ENCODE results near the gene EPHB2.

Gene EPHB2

DNA sequence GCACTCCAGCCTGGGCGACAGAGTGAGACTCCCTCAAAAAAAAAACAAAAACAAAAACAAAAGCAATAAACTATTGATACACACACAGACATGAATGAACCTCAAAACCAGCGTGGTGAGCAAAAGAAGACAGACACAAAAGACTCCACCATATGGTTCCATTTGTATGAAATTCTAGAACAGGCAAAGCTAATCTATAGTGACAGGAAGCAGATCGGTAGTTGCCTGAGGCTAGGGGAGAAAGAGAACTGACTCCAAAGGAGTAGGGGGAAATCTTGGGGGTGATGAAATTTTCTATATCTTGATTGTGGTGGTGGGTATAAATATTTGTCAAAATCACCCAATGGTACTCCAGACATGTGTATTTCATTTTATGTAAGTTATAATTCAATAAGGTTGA is 241.2 kb downstream of the EPHB2 start:
- DNase-seq (ENCODE audit: low read depth in 2 of 2): no peak

DNA sequence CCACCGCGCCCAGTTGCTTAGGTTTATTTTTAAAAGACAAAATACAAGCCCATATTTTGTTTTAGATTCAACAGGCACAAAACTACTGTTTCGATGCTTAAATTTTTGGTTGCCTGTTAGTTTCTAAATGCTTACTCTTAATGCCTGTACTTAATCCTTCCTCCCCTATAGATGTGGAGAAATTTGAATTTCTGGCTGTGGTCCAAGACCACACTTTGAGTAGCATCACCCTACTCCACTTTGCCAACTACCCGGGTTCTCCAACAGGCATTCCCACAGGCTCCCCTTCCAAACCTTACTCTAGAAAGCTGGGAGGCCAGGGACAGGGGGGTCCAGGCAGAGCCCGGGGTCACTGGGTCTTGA is 242.0 kb downstream of the EPHB2 start:
- no peak for DNase-seq (ENCODE audit: low read depth in 2 of 2)

DNA sequence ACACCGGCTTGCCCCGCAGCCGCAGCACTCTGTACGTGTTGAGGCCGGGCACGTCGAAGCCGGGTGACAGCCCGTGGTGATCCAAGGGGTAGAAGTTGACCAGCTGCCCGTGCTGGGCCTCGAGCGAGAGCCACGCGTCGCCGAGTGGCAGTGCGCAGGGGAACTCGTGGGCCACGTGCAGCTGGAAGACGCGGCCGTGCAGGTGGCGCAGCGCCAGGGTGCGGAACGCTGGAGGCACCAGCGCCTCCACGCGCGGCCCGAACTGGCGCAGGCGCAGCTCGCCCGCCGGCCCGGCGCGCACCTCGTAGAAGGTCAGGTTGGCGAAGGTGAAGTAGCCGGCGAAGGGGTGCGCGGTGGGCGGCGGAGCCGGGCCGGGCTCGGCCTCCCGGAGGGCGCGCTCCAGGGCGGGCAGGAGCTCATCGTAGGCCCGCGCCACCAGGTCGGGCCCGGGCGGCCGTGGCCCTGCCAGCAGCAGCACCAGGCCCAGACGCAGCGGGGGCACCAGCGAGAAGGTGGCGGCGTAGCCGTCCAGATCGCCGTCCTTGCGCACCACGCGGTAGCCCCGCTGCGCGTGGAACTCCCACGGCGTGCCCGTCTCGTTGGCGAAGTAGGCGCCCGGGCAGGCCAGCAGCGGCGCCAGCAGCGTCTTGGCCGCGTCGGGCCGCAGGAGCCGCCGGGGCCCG is 242.6 kb downstream of the EPHB2 start:
- no peak for DNase-seq (ENCODE audit: low read depth in 2 of 2)

DNA sequence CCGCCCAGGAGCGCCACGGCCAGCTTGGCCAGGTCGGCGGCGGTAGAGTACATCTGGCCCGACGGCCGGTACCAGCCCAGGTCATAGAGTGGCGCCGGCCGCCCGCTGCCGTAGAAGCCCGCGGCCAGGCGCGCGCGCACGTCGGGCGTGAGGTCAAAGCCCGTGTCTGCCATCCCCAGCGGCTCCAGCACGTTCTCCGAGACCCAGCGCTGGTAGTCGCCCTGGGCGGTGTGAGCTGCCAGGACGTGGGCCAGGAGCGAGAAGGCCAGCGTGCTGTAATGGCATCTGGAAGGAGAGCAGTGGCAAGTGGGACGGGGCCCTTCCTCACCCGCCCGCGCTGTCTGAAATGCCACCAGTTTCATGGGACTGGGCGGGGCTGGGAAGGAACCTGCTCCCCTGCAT is 243.1 kb downstream of the EPHB2 start:
- DNase-seq (ENCODE audit: low read depth in 2 of 2): no peak

DNA sequence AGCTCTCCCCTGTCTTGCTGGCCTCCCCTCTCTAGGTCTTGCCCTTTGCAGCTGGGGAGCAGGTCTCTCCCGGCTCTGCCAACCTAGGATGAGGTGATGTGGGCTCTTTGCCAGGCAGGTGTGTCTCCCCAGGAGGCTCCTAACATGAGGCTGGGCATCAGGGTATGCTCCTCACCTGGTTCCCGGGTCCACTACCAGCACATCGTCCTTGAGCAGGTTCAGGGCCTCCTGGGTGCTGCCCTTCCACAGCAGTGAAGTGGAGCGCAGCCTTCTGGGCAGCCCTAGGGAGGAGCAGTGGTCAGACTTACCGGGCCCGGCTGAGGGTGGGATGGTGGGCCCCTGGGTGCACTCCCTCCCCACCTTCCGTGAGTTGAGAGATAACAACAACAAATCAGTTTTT is 244.5 kb downstream of the EPHB2 start:
- no peak for DNase-seq (ENCODE audit: low read depth in 2 of 2)

DNA sequence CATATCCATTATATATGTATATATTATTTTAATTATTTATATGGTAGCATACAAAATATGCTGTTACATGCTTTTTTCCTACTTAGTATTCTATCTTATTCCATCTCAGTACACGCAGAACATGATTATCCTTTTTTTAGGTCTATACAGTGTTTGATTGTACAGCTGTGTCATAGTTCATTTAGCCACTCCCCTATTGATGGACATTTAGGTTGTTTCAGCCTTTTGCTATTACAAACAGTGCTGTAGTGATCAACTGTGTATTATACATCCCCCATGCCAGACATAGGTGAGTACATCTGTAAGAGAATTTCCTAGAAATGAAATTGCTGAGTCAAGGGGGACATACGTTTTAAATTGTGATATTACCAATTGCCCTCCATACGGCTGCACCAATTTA is 246.4 kb downstream of the EPHB2 start:
- no peak for DNase-seq (ENCODE audit: low read depth in 2 of 2)

DNA sequence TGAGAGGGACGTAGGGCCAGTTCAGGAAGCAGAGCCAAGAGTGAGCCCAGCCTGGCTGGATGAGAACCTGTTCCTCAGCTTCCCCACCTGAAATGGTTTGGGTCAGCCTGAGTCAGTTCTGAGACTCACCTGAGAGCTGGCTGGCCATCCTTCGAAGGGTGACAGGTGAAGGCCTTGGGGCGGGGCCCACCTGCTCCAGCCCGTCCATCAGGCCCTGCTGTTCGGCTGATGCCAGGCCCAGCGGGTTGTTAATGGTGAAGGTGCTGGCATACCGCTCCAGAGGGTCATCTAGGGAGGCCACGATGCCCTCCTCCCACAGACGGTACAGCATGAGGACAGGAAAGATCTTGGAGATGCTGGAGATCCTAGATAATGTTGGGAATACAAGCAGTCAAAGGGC is 247.9 kb downstream of the EPHB2 start:
- no peak for DNase-seq (ENCODE audit: low read depth in 2 of 2)

DNA sequence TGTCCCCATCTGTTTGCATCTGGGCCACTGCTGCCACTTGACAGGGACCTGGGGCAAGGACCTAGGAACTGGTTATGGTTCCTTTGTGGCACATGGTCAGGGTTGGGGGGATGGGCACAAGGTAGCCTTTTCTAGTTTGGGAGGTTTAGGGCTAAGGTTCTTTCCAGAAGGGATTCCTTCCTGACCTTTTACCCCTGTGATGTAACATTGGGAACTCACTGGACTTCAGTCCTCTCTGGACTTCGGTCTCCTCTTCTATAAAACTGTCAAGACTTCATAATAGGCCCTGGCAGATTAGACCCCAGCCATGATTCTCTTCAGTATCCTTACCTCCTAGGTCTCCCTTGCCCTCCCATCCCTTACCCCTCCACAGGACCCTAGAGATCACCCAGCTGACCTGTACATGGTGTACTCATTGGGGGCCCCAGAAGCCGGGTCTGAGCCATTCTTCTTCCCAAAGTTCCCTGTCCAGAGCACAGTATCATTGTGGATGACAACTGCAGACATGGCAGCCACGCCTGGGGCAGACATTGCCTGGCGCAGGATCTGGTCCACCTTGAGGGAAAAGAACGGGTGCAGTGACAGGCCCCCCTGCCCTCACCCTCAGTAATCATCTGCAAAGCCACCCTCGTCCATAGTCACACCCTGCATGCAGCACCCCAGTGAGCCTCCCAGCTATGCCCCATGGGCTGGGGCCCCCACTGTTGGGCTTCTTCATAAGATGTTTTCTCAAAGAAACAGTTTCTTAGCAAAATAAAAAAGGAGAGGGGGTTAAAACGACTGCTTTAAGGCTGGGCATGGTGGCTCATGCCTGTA is 249.1 kb downstream of the EPHB2 start:
- no peak for DNase-seq (ENCODE audit: low read depth in 2 of 2)

DNA sequence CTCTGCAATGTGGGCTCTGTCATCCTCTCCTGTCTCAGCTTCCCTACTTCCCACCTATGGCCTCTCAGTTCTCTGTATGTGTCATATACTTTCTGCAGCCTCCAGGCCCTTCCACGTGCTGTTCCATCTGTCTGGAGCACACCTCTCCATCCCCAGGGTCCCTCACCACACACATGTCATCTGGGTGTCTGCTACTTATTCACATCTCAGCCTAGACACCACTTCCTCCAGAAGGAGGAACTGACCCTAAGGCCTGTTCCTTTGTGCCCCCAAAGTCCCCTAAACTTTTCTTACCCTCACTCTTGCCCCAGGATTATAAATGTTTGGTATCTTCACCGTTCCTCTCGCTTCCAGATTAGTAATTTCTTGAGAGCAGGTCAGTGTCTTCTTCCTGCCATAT is 251.9 kb downstream of the EPHB2 start:
- no peak for DNase-seq (ENCODE audit: low read depth in 2 of 2)

DNA sequence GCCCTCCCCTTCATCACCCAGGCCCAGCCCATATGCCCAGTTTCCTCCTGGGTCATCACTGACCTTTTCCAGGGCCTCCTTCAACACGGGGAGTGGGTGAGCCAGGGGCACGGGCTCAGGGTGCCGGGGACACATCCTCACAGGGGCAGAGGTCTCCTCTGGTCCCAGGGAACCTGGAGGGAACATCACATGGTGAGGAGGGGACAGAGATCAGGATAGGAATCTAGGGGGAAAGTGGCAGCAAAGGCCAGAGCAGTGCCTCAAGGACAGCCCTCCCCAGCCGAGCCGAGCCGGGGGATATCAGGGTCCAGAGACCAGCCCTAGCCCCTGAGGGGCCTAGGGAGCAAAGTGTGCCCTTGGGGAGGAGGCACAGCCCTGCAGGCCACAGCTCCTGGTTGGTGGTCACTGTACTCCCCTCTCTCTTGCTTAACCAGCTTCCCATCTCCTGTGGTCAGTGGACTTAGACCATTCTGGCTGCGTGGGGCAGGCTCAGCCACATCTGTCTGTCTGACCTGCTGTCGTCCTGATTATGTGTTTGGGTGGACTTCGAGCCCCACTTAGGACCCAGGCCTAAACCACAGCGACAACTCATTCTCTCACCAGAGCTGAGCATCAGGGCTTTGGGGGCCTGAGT is 252.5 kb downstream of the EPHB2 start:
- DNase-seq (ENCODE audit: low read depth in 2 of 2): no peak

DNA sequence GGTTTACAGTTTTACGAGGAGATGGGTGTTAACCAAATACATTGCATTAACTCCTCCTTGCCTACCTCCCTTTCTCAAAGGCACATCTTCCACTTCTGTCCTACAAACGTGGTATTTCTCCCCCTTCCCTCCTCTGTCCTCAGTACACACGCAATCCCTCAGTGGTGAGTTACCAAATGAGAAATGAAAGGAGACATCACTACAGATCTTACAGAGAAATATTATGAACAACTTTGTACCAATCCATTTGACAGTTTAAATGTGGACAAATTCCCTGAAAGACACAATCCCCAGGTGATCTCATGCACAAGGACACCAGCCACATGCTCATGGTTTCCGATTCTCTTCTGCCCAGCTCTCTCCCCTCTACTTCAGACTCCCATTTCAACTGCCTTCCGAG is 255.7 kb downstream of the EPHB2 start:
- DNase-seq (ENCODE audit: low read depth in 2 of 2): no peak

DNA sequence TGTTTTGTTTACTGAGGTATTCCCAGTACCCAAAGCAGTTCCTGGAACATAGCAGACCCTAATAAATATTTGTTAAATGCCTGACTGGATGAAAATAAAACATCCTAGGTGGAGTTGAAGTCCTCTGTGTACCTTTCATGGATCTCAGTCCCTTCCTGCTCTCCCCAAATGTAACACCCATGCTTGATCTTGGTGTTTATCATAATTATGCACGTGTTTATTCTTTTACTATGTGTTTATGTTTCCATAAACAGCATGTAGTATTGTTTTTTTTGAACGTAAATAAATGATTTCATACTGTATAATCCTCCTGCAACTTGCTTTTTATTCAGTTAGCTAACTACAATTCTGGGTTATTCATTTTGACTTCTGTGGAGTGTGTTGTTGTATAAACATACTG is 257.2 kb downstream of the EPHB2 start:
- no peak for DNase-seq (ENCODE audit: low read depth in 2 of 2)

DNA sequence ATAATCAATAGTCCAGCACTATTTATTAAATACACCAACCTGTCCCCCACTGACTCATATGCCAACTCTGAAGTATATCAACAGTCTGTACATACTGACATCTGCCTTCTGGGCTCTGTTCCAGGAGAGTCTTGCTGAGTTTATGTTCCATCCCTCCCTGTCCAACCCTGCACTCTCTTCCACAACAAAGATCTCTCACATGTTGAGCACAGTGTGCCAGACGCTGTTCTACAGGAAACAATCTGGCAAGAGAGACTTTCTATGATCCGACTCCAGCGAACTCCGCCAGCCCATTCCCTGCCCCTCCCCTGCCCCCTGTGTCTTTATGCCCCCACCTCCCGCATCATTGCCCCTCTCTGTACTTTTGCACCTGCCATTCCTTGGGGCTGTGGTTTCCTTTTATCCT is 258.7 kb downstream of the EPHB2 start:
- DNase-seq (ENCODE audit: low read depth in 2 of 2): no peak

DNA sequence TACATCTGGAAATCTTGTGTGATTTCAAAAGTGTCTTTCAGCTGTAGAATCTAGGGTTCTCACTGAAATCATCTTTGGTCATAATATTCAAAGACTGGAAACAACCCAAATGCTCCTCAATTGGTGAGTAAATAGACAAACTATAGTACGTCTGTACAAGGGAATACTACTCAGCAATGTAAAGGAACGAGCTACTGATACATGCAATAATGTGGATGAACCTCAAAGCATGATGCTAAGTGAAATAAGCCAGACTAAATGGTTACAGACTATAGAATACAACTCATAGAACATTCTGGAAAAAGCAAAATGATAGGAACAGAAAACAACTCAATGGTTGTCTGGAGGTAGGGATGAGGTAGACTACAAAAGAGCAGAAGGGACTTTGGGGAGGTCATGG is 259.5 kb downstream of the EPHB2 start:
- no peak for DNase-seq (ENCODE audit: low read depth in 2 of 2)
